ENCODE results near the gene IQCN. TPM values are rescaled to one million over a fixed set of nuclear protein-coding genes. Genes with fewer than 3 reads are reported as not detected.

The IQCN gene
- total and polyA plus RNA-seq, 4 donors, result 0.19 to 2.4 (median 0.53) TPM

- Histone ChIP-seq H3K36me3 (ENCODE audit: control insufficient read depth in 4 of 4, insufficient read depth in 3 of 4, low read depth in 1 of 4, low read length in 3 of 4) (no peaks in the 10 kb centered on the region), H3K4me3 (ENCODE audit: low read depth in 1 of 3, low read length in 3 of 3) (no peak overlapping the region), H3K4me1 (ENCODE audit: control insufficient read depth in 4 of 4, insufficient read depth in 4 of 4, low read length in 3 of 4) (peaks cover 13 to 52% (median 36%) of the 10 kb centered on the region in 4 donors), H3K27me3 (ENCODE audit: control insufficient read depth in 4 of 4, insufficient read depth in 4 of 4, low read length in 3 of 4) (no peaks in the 10 kb centered on the region), H3K27ac (ENCODE audit: low read depth in 1 of 2, low read length in 2 of 2) (no peak overlapping the region), H3K9me3 (ENCODE audit: control insufficient read depth in 4 of 4, low read length in 3 of 4) (no peaks in the 10 kb centered on the region), H3K9ac (ENCODE audit: low read depth in 1 of 2, low read length in 2 of 2) (no peak overlapping the region)
- WGBS, result 41% methylated on average over 7 of the region's 7 CpGs
- DNase-seq (ENCODE audit: low spot score), result no peak
- TF ChIP-seq, protein P1, sequence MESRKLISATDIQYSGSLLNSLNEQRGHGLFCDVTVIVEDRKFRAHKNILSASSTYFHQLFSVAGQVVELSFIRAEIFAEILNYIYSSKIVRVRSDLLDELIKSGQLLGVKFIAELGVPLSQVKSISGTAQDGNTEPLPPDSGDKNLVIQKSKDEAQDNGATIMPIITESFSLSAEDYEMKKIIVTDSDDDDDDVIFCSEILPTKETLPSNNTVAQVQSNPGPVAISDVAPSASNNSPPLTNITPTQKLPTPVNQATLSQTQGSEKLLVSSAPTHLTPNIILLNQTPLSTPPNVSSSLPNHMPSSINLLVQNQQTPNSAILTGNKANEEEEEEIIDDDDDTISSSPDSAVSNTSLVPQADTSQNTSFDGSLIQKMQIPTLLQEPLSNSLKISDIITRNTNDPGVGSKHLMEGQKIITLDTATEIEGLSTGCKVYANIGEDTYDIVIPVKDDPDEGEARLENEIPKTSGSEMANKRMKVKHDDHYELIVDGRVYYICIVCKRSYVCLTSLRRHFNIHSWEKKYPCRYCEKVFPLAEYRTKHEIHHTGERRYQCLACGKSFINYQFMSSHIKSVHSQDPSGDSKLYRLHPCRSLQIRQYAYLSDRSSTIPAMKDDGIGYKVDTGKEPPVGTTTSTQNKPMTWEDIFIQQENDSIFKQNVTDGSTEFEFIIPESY (IDR thresholded peaks at IDR 0.05), result no peak
- TF ChIP-seq TAF1 (conservative IDR thresholded peaks at IDR 0.05) (no peak), YY1 (IDR thresholded peaks at IDR 0.05) (peak; percentile 77), ATF3 (IDR thresholded peaks at IDR 0.05) (no peak), RXRA (IDR thresholded peaks at IDR 0.05) (peak; percentile 78 to 81), MAX (IDR thresholded peaks at IDR 0.05) (peak; percentile 38), FOXA2 (IDR thresholded peaks at IDR 0.05) (peak; percentile 74), NR2F2 (IDR thresholded peaks at IDR 0.05) (no peak), FOXA1 (IDR thresholded peaks at IDR 0.05) (no peak), RAD21 (IDR thresholded peaks at IDR 0.05) (no peak), JUND (IDR thresholded peaks at IDR 0.05) (peak in 1 of 2 donors; percentile 38), HNF4A (conservative IDR thresholded peaks at IDR 0.05) (peak; percentile 72 to 90), EGR1 (IDR thresholded peaks at IDR 0.05; ENCODE audit: low read depth in 2 of 2) (no peak), HNF4G (IDR thresholded peaks at IDR 0.05) (peak; percentile 22), SP1 (IDR thresholded peaks at IDR 0.05) (peak; percentile 51), GABPA (IDR thresholded peaks at IDR 0.05 in 1 of 2, conservative IDR thresholded peaks at IDR 0.05 in 1 of 2) (no peak)
- TF ChIP-seq, protein P2, sequence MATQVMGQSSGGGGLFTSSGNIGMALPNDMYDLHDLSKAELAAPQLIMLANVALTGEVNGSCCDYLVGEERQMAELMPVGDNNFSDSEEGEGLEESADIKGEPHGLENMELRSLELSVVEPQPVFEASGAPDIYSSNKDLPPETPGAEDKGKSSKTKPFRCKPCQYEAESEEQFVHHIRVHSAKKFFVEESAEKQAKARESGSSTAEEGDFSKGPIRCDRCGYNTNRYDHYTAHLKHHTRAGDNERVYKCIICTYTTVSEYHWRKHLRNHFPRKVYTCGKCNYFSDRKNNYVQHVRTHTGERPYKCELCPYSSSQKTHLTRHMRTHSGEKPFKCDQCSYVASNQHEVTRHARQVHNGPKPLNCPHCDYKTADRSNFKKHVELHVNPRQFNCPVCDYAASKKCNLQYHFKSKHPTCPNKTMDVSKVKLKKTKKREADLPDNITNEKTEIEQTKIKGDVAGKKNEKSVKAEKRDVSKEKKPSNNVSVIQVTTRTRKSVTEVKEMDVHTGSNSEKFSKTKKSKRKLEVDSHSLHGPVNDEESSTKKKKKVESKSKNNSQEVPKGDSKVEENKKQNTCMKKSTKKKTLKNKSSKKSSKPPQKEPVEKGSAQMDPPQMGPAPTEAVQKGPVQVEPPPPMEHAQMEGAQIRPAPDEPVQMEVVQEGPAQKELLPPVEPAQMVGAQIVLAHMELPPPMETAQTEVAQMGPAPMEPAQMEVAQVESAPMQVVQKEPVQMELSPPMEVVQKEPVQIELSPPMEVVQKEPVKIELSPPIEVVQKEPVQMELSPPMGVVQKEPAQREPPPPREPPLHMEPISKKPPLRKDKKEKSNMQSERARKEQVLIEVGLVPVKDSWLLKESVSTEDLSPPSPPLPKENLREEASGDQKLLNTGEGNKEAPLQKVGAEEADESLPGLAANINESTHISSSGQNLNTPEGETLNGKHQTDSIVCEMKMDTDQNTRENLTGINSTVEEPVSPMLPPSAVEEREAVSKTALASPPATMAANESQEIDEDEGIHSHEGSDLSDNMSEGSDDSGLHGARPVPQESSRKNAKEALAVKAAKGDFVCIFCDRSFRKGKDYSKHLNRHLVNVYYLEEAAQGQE (IDR thresholded peaks at IDR 0.05), result no peak
- TF ChIP-seq, protein P3, sequence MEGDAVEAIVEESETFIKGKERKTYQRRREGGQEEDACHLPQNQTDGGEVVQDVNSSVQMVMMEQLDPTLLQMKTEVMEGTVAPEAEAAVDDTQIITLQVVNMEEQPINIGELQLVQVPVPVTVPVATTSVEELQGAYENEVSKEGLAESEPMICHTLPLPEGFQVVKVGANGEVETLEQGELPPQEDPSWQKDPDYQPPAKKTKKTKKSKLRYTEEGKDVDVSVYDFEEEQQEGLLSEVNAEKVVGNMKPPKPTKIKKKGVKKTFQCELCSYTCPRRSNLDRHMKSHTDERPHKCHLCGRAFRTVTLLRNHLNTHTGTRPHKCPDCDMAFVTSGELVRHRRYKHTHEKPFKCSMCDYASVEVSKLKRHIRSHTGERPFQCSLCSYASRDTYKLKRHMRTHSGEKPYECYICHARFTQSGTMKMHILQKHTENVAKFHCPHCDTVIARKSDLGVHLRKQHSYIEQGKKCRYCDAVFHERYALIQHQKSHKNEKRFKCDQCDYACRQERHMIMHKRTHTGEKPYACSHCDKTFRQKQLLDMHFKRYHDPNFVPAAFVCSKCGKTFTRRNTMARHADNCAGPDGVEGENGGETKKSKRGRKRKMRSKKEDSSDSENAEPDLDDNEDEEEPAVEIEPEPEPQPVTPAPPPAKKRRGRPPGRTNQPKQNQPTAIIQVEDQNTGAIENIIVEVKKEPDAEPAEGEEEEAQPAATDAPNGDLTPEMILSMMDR (IDR thresholded peaks at IDR 0.05; ENCODE audit: low read depth, low read length, missing input control), result no peak
Observed at GRCh38 chr19:18319591-18320135, 45.4 kb upstream of the IQCN start.
